GM18505 (cell line): Measurements from ENCODE around the gene ELOVL4.

Experiments used
- ATAC-seq: cut with Tn5 transposase; IDR thresholded peaks from one replicate; pipeline ENCODE4 v1.9.1; 2021; ENCODE audit not compliant: unreplicated experiment
- POLR2A ChIP-seq: IDR thresholded peaks from 4 replicates; pipeline ENCODE4 v1.6.1; 2011; ENCODE audit warnings: borderline replicate concordance; ENCODE audit not compliant: insufficient read depth, insufficient read length; ENCODE audit errors: extremely low read depth

The ELOVL4 gene

GRCh38 chr6:79946272-79947190 is 822 bp downstream of the ELOVL4 start:
- TF ChIP-seq POLR2A = no peak
- peak; percentile 39 for ATAC-seq

- no peak for TF ChIP-seq POLR2A
- ATAC-seq = no peak
Measured at GRCh38 chr6:79943133-79943532, 4.2 kb downstream of the ELOVL4 start.

- TF ChIP-seq POLR2A = no peak
- no peak for ATAC-seq
Measured at GRCh38 chr6:79941489-79942151, 5.7 kb downstream of the ELOVL4 start.

DNA sequence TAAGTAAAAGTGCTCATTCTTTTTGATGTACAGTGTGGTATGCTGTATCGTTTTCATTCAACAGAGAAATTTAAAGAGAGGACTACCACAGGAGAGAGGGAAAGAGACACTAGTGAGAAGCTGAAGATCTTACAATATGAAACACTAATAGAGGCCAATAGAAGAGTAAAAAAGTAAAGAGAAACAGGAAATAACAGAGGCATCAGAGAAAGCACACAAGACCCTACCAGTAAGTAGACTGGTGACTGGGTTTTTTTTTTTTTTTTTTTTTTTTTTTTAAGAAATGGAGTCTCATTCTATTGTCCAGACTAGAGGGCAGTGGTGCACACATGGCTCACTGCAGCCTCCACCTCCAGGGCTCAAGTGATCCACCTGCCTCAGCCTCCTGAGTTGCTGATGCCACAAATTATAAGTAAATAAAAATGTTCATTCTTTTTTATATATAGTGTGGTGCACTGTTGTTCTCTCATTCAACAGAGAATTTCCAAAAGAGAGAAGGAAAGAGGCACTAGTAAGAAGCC is 18.8 kb downstream of the ELOVL4 start:
- no peak for TF ChIP-seq POLR2A

DNA sequence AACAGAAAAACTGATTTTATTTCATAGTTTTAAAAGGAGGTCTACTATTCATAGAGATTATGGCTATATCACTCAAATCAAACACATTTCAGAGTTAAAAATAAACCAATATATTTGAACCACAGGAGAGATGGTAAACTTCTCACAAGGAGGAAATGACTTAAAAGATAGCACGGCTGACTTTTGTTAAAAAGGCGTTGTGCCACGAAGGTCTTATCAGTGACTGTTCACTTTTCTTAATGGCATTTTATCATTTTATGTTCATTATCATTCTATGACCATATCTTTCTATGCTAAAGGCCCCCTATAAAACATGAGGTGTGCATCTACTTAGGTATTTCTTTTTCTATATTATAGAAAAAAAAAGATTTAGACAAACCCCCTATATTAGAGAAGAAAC is 19.6 kb downstream of the ELOVL4 start:
- TF ChIP-seq POLR2A = no peak
- ATAC-seq = no peak

More for the DNA sequence above, 18.8 kb downstream of the ELOVL4 start:
- no peak for ATAC-seq

- ATAC-seq = no peak
- TF ChIP-seq POLR2A = no peak
Measured at GRCh38 chr6:79923270-79923669, 24.1 kb downstream of the ELOVL4 start.

GRCh38 chr6:79922018-79922417 is 25.3 kb downstream of the ELOVL4 start:
- no peak for ATAC-seq
- no peak for TF ChIP-seq POLR2A

GRCh38 chr6:79913369-79913768 is 34.0 kb downstream of the ELOVL4 start:
- no peak for ATAC-seq
- TF ChIP-seq POLR2A = no peak

GRCh38 chr6:79911992-79912391 is 35.4 kb downstream of the ELOVL4 start:
- TF ChIP-seq POLR2A = no peak
- ATAC-seq = no peak

- no peak for ATAC-seq
- no peak for TF ChIP-seq POLR2A
Measured at GRCh38 chr6:79909517-79909916, 37.8 kb downstream of the ELOVL4 start.

DNA sequence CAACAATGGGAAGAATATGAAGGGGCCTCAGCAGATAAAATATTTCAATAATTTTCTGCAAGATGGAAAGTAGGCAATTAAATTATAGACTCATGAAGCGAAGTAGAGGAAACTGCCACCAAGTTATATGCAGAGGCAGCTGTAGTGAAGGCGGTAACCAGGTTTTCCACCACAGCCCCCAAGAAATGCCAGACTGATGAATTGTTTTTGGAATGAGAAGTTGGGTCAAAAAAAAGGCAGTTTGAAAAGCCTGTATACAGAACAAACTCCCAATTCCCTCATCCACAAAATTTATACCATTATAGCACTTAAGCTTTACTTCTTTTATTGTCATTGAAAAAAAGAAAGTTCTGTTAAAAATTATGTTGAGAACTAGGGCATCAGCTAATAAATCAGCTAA is 45.3 kb downstream of the ELOVL4 start:
- TF ChIP-seq POLR2A = no peak
- ATAC-seq = no peak

GRCh38 chr6:79898076-79898475 is 49.3 kb downstream of the ELOVL4 start:
- TF ChIP-seq POLR2A = no peak
- ATAC-seq = no peak

DNA sequence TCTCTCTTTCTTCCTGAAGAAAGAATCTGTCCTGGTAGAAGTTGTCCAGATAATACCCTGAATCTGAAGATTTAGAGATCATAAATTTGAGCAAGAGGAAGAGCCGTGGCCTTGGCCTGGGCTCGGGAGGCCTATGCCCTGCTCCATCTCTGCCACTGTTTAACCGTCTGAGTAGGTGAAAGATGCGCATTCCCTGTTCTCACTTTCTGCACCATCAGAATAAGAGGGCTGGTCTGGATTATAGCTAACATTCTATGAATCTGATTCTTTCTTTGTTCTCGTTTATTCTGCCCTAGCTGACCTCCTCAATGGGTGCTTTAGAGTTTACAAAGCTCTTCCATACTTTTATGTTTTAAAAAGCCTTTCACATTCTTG is 51.3 kb downstream of the ELOVL4 start:
- no peak for ATAC-seq
- TF ChIP-seq POLR2A = no peak
